ENCODE measurements around the gene MEAK7. TPM values are rescaled to one million over a fixed set of nuclear protein-coding genes. Genes with fewer than 3 reads are reported as not detected.

The MEAK7 gene
- total and polyA plus RNA-seq, 2 of the 8 experiments (the other 6 are each of a cell fraction or from before 2014, with no cell fraction given) = 9.6 to 19.6 TPM

GRCh38 chr16:84500531-84500930 lies 3.9 kb downstream of the MEAK7 start (continued):
- TF ChIP-seq RBBP5 (IDR thresholded peaks at IDR 0.05; ENCODE audit: borderline replicate concordance, low read depth, low read length) (no peak), SIRT6 (IDR thresholded peaks at IDR 0.05; ENCODE audit: low read length) (no peak), ATF2 (IDR thresholded peaks at IDR 0.05; ENCODE audit: low read length) (no peak), SP1 (IDR thresholded peaks at IDR 0.05; ENCODE audit: low read depth, low read length) (no peak)
